GM18867 (cell line): ENCODE data around the gene PRTFDC1.
A peak's percentile ranks its signal among the peaks of the same experiment; 100 is the strongest.
"Not testable (repeated sequence)": the region's sequence is repeated elsewhere in the genome, so short reads cannot be mapped to it uniquely, and the experiment has no call there.

Experiments used
- ATAC-seq: cut with Tn5 transposase; IDR thresholded peaks from one replicate; pipeline ENCODE4 v1.9.1; 2021; ENCODE audit warnings: mild to moderate bottlenecking, moderate library complexity; ENCODE audit not compliant: unreplicated experiment

The PRTFDC1 gene

DNA sequence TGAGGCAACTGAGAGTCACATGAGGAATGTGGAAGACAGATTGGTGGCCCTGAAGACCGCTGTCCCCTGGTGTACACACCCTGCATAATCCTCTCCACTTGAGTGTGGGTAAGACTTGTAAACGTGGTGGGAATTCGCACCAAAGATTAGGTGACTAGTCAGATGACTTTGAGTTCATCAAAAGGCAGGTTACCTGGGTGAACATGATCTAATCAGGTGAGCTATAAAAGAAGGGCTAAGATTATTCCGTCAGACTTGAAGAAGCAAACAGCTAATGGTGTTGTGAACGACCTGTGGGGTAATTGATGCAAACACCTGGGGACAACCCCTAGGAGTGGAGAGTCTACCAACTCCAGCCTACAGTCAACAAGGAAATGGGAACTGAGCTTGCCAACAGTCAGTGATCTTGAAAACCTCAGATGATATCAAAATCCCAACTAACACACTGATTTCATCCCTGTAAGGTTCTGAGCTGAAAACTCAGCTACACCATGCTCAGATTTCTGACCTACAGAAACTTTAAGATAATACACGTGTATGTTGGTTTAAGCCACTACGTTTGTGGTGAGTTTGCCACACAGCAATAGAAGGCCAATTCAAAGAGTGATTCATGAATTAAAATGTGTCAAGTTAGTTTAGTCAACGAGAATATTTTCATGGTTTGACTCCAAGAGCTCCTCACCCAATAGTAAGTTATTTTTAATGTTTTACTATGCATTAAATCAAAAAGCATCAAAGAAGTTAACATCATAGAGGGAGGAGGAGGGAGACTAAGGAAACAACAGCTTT is 16.7 kb downstream of the PRTFDC1 start:
- no peak for ATAC-seq

DNA sequence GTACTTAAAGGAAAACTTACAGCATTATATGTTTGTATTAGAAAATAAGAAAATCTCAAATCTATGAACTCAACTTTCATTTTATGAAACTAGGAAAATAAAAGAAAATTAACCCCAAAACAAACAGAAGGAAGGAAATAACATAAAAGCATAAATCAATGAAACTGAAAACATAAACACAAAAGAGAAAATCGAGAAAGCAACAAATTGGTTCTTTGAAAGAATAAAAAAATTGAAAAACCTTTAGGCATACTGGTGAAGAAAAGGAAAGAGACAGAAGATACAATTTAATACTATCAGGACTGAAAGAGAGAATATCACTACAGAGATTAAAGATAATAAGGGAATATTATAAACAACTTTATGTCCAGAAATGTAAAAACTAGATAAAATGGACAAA is 21.2 kb downstream of the PRTFDC1 start:
- no peak for ATAC-seq

DNA sequence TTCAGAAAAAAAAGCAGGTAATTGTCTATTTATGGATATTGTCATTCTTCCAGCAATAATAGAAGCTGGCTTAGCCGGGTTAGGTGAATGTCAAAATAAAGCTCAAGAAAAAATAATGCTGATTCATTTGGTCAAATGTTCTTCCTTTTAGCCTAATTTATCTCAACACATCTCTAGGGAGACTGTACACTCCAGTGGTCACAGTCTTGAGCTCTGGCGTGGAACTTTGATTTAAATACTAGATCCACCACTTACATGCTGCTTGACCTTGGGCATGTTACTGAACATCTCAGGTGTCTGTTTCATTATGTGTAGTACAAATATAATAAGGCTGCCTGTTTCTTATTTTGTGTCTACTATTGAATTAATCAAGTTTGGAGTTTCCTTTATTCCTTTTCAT is 22.0 kb downstream of the PRTFDC1 start:
- ATAC-seq, result peak; percentile 90

DNA sequence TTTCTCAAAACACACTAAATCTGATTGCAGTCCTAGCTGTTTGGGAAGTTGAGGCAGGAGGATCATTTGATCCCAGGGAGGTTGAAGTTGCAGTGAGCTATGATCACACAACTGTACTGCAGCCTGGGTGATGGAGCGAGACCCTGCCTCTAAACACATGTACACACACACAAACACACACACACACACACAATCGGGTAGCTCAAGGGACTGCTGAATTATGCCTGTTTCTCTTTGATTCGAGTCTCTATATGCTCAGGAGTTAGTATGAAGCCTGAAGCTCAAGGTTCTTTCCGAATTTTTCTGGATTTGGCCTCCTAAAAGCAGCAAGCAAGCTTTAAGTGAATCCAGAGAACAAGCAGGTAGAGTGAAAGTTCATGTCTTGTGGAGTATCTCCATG is 22.5 kb downstream of the PRTFDC1 start:
- no peak for ATAC-seq

DNA sequence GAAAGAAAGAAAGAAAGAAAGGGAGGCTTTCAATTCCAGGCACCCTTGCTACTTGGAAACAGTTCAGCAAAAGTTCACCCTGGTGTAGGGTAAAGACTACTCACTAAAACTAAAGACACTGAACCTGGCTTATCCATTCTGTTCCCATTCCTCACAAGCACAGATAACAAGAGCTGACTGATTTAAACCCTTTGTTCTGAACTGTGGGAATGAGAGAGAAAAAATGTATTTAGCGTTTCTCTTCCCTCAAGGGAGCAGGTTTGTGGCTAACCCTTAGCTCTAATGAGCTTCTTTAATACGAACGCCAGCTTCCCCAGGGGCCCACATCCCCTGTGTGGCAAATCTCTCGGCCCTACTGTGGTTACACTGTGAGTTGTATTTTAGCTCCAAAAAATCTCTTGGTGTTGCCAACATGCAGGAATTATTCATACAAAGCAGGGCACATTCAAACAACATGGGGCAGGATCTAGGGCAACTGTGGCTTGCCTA is 23.3 kb downstream of the PRTFDC1 start:
- ATAC-seq, result no peak

DNA sequence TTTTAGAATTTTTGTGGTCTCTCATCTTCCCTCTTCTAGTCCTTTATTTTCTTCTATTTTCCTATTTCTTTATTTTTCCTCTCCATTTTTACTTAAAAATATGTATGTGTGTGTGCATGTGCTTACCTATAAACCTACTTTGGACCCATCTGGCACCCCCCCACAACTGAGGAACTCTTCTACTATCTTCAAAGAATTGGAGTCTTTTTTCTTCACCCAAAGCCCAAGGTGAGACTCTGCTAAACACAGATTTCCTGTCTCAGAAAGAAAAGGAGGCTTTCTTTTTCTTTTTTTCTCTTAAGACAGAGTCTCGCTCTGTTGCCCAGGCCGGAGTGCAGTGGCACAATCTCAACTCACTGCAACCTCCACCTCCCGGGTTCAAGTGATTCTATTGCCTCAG is 24.2 kb downstream of the PRTFDC1 start:
- no peak for ATAC-seq

DNA sequence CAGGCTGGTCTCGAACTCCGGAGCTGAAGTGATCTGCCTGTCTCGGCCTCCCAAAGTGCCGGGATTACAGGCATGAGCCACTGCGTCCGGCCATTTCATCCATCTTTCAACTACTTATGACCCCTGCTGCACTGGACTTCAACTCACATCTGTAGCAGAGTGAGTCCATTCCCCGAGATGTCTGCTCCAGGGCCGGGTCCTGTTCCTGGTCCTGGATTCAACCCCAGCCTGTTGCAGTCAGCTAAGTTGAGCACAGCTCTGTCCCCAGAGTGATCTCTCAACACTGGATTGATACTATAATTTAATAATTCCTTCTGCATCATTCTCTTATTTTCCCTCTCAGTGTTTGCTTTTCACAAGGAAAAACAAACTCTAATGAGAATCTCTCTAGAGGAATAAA is 25.8 kb downstream of the PRTFDC1 start:
- ATAC-seq, result no peak

DNA sequence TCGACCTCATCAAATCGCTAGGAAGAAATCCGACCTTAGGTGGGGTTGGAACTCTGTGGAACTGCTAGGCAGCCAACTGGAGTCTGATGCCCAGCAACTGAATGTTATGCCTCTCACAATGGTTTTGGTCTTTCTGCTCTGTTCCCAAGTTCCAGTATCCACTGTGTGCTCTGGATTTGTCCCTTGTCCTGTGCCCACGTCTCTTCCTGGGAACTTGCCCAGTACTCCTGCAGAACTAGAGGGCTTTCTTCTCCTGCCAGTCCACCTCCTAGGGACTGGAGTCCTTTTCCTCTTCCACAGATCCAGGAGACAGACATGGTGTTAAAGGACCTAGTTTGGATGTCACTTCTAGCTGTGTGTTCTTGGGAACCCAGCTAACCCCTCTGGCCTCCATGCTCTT is 26.6 kb downstream of the PRTFDC1 start:
- no peak for ATAC-seq

DNA sequence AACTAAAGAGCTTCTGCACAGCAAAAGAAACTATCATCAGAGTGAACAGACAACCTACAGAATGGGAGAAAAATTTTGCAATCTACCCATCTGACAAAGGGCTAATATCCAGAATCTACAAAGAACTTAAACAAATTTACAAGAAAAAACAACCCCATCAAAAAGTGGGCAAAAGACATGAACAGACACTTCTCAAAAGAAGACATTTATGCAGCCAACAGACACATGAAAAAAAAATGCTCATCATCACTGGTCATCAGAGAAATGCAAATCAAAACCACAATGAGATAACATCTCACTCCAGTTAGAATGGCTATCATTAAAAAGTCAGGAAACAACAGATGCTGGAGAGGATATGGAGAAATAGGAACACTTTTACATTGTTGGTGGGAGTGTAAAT is 27.9 kb downstream of the PRTFDC1 start:
- ATAC-seq, result not testable (repeated sequence)

DNA sequence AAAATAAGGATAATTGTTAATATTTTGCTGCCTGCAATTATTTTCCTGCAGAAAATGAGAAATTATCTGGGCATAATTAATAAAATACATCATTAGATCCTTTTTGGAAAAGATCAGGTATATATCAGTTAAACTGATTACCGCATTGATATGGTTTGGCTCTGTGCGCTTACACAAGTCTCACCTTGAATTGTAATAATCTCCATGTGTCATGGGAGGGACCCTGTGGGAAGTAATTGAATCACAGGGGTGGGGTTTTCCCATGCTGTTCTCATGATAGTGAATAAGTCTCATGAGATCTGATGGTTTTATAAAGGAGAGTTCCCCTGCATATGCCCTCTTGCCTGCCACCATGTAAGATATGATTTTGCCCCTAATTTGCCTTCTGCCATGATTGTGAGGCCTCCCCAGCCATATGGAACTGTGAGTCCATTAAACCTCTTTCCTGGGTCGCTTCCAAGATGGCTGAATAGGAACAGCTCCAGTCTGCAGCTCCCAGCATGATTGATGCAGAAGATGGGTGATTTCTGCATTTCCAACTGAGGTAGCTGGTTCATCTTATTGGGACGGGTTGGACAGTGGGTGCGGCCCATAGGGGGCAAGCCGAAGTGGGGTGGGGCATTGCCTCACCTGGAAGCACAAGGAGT is 30.1 kb downstream of the PRTFDC1 start:
- ATAC-seq, result not testable (repeated sequence)

DNA sequence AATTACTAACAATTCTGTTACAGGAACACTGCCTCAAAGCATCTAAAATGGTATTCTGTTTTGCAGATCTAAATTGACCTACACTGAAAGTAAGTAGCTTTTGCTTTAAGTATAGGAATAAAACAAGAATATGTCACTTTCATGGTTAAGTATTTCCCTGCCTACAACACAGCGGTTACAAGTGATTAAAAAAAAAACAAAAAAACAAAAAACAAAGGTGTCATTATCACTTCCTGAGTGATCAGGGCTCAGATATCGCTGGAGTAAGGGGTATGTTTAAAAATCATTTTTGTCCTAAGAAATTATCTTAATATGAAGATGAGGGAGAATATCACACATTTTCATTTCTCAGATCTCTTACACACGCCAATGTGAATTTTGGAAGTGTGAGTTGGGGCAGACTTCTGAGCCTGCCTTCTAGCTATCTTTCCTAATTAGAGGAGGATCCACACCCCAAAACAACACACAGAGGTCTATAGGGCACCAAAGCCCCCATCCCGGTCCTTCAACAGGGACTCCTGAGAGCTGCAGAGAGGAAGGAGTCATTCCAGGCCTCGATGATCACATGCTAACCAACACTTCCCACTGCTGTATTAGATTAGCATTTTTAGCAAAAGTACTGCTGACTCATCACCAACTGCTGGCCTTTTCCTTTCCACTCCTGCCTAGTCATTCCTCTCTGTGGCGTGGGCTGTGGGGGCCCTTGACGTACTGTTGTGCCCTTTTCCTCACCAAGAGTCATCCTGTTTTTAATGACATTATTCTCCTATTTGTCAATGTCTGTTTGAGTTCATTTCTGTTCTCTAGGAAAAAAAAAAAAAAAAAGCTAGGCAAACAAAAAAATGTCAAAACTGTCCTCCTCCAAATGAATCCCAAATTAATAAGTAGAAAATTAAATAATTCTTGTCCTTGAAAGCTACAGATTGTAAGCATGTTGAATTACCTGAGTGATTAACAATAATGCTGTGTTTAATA is 31.2 kb downstream of the PRTFDC1 start:
- ATAC-seq, result peak; percentile 91

DNA sequence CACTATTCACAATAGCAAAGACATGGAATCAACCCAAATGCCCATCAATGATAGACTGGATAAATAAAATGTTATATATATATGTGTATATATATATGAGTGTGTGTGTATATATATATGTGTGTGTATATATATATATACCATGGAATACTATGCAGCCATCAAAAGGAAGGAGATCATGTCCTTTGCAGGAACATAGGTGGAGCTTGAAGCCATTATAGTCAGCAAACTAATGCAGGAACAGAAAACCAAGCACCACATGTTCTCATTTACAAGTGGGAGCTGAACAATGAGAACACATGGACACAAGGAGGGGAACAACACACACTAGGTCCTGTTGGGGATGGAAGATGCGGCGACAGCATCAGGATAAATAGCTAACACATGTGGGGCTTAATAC is 32.2 kb downstream of the PRTFDC1 start:
- ATAC-seq, result not testable (repeated sequence)

DNA sequence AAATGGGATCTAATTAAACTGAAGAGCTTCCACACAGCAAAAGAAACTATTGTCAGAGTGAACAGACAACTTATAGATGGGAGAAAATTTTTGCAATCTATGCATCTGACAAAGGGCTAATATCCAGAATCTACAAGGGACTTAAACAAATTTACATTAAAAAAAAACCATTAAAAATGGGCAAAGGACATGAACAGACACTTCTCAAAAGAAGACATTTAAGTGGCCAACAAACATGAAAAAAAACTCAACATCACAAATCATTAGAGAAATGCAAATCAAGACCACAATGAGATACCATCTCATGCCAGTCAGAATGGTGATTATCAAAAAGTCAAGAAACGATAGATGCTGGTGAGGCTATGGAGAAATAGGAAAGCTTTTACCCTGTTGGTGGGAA is 32.8 kb downstream of the PRTFDC1 start:
- not testable (repeated sequence) for ATAC-seq

DNA sequence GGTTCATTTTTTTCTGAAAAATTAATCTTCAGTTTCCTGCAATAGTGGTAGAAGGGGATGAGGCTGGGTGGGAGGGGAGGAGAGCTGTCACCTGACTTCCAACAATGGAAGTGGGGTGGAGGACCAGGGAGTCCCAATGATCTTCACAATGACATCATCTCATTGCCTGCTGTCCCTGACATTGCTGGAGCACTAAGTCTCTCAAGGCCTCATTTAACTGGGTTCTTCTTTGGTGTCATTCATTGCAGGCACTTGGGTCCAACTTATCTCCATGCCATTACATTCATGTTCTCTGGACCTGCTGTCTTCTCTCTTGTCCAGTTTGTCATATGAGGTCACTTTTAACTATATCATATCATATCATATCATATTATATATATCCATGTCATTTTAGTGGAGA is 34.4 kb downstream of the PRTFDC1 start:
- no peak for ATAC-seq

DNA sequence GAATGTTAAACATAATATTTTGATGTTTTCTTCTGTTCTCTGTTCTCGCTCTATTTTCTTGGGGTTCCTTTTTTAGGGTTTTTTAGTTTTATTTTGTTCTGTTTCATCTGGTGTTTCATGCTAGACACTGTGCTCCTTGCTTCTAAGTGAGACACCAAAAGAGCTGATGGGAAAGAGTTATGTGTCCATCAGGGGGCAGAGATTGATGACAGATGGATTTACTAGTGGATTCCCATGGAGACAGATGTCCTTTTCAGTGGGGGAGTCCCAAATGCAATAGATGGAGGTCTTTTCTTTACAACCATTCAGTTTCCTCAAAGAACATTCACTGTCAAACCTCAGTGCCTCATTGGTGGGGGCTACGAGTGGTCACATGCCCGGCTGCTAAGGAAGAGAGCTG is 34.9 kb downstream of the PRTFDC1 start:
- no peak for ATAC-seq

DNA sequence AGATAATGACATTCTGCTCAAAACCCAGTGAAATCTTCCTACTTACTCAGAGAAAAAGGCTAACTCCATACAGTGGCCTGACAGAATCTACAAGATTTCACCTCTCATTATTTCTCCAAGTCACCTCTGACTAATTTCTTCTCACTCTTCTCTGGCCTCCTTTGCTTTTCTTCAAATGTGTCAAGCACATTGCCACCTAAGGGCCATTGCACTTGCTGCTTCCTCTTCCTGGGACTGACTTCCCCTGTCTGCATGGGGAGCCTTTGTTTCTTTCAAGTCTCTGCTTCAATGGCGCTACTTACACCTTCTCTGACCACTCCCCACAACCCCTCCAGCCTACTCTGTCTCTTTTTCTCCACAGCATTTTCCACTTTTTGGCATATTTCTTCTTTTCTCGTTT is 36.0 kb downstream of the PRTFDC1 start:
- ATAC-seq, result no peak

DNA sequence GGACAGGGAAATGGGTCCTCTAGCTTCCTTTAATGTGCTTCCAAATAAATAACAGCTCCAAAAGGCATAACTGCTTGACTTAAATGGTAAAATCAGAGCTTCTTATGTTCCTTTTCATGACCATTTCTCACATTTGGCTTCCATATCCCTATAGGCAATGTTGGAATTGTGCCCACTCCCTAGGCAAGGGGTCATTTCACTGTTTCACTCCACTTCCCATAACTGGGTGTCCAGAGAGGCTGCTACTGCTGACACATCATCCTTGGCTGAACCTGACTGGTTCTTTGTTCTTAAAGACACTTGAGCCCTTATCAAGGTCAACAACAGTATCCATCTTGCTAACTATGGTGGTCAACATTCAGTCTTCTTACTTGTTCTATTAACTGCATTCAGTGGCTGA is 37.1 kb downstream of the PRTFDC1 start:
- no peak for ATAC-seq

DNA sequence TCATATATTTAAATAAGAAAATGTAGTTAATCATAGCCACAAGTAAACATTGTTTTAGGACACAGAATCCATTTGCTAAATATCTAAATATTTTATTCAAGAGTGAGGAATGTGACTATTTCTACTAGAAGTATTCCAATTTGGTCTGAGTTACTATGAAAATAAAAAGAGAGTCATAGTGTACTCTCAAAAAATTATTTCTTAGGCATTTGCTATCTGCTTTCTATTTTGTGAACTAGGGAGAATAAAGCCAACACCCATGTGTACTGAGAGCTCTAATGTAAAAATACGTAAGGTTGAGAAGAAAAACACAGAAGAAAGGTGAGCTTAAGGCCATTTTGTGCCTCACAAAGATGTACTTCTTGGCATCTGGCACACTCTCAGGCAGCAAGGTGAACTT is 38.3 kb downstream of the PRTFDC1 start:
- ATAC-seq, result no peak

DNA sequence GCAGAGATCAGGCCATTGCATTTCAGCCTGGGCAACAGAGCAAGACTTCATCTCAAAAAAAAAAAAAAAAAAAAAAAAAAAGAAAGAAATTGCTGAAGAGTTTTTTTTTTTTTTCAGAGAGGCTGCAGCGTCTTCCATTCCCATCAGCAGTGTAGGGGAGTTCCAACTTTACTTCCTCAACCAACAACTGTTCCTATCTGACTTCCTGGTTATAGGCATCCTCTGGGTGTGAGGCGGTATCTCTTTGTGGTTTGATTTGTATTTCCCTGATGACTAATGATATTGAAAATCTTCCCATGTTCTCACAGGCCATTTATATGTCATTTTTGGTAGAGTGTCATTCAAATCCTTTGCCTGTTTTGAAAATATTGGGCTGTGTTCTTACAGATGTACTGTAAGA is 40.2 kb downstream of the PRTFDC1 start:
- ATAC-seq, result no peak

DNA sequence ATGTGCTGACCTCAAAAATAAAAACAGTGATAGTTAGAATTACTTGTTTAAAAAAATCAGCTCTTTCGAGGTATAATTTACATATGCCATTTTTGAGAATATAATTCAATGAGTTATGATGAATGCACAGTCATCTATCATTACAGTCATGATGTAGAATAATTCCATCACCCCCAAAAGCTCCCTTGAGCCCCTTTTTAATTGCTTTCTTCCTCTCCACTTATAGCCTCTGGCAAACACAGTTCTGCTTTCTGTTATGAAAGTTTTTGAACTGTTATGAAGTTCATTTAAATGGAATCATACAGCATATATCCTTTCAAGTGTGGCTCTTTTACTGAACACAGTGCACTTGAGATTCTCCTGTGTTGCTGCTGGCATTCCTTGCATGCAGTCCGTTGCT is 41.4 kb downstream of the PRTFDC1 start:
- no peak for ATAC-seq

DNA sequence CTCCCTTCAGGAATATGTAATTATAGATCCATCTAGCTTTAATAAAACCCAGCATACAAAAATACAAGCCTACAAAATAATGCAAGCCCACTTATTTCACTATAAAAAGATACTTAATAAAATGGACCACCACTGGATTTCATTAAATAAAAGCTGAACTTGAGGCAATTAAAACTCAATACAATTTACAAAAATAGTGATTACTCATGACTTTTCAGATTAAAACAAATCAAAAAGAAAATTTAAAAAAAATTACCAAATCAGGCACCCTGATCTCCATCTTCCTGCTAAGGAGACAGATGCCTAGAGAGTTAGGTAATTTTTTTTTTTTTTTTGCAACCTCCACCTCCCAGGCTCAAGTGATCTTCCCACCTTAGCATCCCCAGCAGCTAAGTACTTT is 41.8 kb downstream of the PRTFDC1 start:
- no peak for ATAC-seq
